VCaP (cell line): ENCODE measurements around the gene TFAP2C.

Source experiments
- H3K27ac ChIP-seq: fragments of 450-650 bp; 2 replicates; pipeline ENCODE4 v1.5.1; 2017
- TF ChIP-seq, protein P1 (sequence below): fragments of 450-650 bp; conservative IDR thresholded peaks from 2 replicates; pipeline ENCODE4 v1.5.1; 2017; ENCODE audit warnings: mild to moderate bottlenecking, moderate library complexity

TFAP2C gene

GRCh38 chr20:56628873-56629463 lies at the start of gene TFAP2C:
Gene TFAP2C, plus strand, starts transcription at chr20:56629306. Its CDS starts 239 bp downstream, at chr20:56629545.
- peak within 1 kb of the TSS; percentile 88 for H3K27ac ChIP-seq
- TF ChIP-seq, protein P1, sequence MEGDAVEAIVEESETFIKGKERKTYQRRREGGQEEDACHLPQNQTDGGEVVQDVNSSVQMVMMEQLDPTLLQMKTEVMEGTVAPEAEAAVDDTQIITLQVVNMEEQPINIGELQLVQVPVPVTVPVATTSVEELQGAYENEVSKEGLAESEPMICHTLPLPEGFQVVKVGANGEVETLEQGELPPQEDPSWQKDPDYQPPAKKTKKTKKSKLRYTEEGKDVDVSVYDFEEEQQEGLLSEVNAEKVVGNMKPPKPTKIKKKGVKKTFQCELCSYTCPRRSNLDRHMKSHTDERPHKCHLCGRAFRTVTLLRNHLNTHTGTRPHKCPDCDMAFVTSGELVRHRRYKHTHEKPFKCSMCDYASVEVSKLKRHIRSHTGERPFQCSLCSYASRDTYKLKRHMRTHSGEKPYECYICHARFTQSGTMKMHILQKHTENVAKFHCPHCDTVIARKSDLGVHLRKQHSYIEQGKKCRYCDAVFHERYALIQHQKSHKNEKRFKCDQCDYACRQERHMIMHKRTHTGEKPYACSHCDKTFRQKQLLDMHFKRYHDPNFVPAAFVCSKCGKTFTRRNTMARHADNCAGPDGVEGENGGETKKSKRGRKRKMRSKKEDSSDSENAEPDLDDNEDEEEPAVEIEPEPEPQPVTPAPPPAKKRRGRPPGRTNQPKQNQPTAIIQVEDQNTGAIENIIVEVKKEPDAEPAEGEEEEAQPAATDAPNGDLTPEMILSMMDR, result no peak

DNA sequence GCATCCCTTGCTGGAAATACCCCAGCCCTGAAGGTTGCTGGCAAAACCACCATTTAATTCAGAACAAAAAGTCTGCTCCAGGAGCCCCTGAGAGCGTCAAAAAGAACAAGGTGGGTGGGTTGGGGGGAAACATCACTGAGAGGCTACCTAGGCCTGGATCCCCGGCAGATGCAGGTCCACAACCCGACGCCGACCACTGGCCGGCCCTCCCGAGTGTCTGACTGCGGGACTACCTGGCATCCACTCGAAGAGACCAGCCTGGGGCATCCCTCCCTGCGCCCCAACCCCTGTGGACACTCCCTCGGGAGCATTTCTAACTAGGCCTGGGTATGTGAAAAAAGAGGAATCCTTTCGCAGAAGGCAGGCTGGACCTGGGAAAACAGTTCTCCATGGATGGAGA lies 48.9 kb upstream of the TFAP2C start:
- no peak overlapping the region for H3K27ac ChIP-seq
- TF ChIP-seq, protein P1, result no peak

- TF ChIP-seq, protein P1, result no peak
- H3K27ac ChIP-seq, result no peak overlapping the region
These were observed 47.4 kb upstream of the TFAP2C start for GRCh38 chr20:56581701-56582100.

- no peak overlapping the region for H3K27ac ChIP-seq
- TF ChIP-seq, protein P1, result no peak
These were observed 46.6 kb upstream of the TFAP2C start for GRCh38 chr20:56582542-56582941.

GRCh38 chr20:56584916-56585315 lies 44.2 kb upstream of the TFAP2C start:
- TF ChIP-seq, protein P1, result no peak
- no peak overlapping the region for H3K27ac ChIP-seq

DNA sequence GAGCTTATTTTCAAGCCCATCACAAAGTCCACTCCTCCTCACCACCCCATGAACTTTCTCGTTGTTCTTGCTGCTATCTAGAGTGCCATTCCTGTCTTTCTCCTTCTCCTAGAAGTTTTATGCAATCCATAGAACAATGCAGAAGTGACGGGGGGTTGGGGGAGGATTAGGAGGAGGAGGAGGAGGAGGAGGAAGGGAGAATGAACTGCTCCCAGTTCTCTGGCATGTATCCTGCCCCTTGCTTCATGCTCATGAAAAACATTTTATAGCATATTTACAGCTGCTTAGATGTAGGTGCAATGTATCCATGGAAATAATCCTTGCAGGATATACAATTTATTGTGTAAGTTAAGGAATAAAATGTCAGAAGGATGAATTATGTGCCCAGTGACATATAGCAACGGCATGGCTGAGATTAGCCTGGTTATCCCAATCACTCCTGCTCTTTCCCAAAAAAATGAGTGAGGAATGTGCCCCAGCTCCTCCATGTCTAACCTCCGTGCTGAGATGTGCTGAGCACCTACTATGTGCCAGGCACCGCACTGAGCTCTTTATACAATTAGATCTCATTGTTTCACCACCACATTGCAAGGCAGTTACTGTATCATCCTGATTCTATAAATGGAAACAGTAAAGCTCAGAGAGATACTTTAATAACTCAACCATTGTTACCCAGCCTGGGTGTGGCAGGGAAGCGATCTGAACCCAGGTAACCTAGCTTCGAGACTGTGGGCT lies 41.6 kb upstream of the TFAP2C start:
- TF ChIP-seq, protein P1, result no peak
- no peak overlapping the region for H3K27ac ChIP-seq

DNA sequence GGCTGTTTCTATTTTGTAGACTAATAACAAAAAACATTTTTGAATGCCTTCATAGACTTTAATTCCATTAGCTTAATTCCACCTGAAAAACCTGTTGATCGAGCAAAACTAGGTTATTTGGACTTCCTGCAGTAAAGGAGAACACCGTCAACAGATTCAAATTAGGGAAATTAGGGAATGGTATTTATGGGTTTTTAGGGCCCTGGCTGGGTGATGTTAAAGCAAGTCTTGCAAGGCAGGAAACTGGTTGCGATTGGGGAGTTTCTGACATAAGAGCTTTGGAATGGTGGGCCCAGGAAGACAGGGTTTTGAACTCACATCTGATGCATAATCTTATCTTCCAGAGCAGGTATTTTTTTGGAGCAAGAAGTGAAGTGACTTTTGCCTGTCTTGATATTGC lies 40.1 kb upstream of the TFAP2C start:
- peak overlapping the region; percentile 16; the same call in 1 of the 2 replicates for H3K27ac ChIP-seq
- TF ChIP-seq, protein P1, result no peak
